ENCODE data around the gene FAM89A. TPM values are rescaled to one million over a fixed set of nuclear protein-coding genes. Genes with fewer than 3 reads are reported as not detected.
"Not testable (repeated sequence)": the region's sequence is repeated elsewhere in the genome, so short reads cannot be mapped to it uniquely, and the experiment has no call there.

FAM89A gene
- total RNA-seq, 5 donors from 2014 or later (not counting 1 experiment from before 2014, with no cell fraction given): 3.0 to 9.5 (median 7.6) TPM

DNA sequence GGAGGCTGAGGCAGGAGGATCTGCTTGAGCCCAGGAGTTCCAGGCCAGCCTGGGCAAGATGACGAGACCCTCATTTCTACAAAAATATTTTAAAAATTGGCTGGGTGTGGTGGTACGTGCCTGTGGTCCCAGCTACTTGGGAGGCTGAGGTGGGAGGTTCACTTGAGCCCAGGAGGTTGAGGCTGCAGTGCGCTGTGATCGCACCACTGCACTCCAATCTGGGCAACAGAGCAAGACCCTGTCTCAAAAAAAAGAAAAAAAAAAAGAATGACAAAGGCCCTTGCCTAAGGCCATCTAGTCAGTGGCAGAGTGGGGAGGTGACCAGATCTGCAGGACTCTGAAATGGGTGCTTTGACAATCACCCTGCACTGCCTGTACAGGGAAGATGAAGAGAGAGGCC lies 10.8 kb downstream of the FAM89A start:
- H3K4me3 Mint-ChIP-seq; H3K4me1 ChIP-seq (ENCODE audit: control insufficient read depth in 1 of 2, extremely low read depth in 1 of 2, insufficient read depth in 2 of 2, low read length in 2 of 2); H3K27ac ChIP-seq (ENCODE audit: low read length); CTCF ChIA-PET; H3K9me3 Mint-ChIP-seq; DNase-seq; H3K36me3 Mint-ChIP-seq; ATAC-seq (replicated peaks in 1 of 4); POLR2A ChIA-PET; H3K27me3 Mint-ChIP-seq; H3K4me3 ChIP-seq (ENCODE audit: control insufficient read depth in 1 of 2, extremely low read depth in 1 of 2, low read length in 1 of 2); H3K36me3 ChIP-seq (ENCODE audit: control insufficient read depth in 2 of 2, extremely low read depth in 1 of 2, insufficient read depth in 1 of 2, low read length in 1 of 2); H3K9me3 ChIP-seq; H3K27ac Mint-ChIP-seq; H3K27me3 ChIP-seq (replicated peaks in 1 of 2; ENCODE audit: control insufficient read depth in 2 of 2, extremely low read depth in 1 of 2, insufficient read depth in 2 of 2, low read length in 1 of 2): not testable (repeated sequence)
- peaks cover 10 to 21% (median 16%) of the 10 kb centered on the region in 3 donors for H3K4me1 Mint-ChIP-seq
- WGBS (ENCODE audit: insufficient coverage): 100% methylated on average over 2 of the region's 4 CpGs

DNA sequence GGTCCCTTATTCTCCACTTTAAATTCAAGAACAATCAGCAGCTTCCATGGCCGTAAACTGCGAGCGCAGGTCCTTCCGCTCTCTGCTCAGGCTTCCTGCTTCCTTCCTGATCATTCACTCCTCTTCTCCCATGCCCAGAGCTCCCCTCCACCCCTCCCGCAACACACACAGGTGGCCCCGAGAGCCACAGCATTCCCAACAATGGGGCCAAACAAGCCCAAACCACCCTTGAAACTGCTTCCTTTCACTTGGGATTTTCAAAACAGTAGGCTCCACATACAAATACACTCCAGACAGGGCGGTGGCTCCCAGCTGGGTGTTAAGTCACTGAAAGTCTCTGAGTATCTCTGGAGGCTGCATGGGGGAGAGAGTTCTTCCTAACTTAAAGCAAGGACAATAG lies 11.4 kb downstream of the FAM89A start:
- Mint-ChIP-seq H3K27me3 (no peaks in the 10 kb centered on the region), H3K27ac (no peak overlapping the region), H3K4me3 (peak overlapping the region in 1 of 3 donors; percentile 20), H3K9me3 (no peaks in the 10 kb centered on the region), H3K36me3 (no peaks in the 10 kb centered on the region), H3K4me1 (peaks cover 9 to 21% (median 14%) of the 10 kb centered on the region in 3 donors)
- ChIA-PET CTCF (no interaction called here), POLR2A (no interaction called here)
- 73% methylated on average over 6 of the region's 7 CpGs for WGBS (ENCODE audit: insufficient coverage)
- H3K4me3 ChIP-seq (ENCODE audit: control insufficient read depth in 1 of 2, extremely low read depth in 1 of 2, low read length in 1 of 2): no peak overlapping the region
- H3K4me1 ChIP-seq (ENCODE audit: control insufficient read depth in 1 of 2, extremely low read depth in 1 of 2, insufficient read depth in 2 of 2, low read length in 2 of 2): peaks cover 0 to 3% of the 10 kb centered on the region in 2 experiments
- no peaks in the 10 kb centered on the region for H3K9me3 ChIP-seq
- no peaks in the 10 kb centered on the region for H3K27me3 ChIP-seq (replicated peaks in 1 of 2; ENCODE audit: control insufficient read depth in 2 of 2, extremely low read depth in 1 of 2, insufficient read depth in 2 of 2, low read length in 1 of 2)
- DNase-seq (no peak), ATAC-seq (replicated peaks in 1 of 4) (no peak)
- H3K36me3 ChIP-seq (ENCODE audit: control insufficient read depth in 2 of 2, extremely low read depth in 1 of 2, insufficient read depth in 1 of 2, low read length in 1 of 2): no peaks in the 10 kb centered on the region
- H3K27ac ChIP-seq (ENCODE audit: low read length): no peak overlapping the region

DNA sequence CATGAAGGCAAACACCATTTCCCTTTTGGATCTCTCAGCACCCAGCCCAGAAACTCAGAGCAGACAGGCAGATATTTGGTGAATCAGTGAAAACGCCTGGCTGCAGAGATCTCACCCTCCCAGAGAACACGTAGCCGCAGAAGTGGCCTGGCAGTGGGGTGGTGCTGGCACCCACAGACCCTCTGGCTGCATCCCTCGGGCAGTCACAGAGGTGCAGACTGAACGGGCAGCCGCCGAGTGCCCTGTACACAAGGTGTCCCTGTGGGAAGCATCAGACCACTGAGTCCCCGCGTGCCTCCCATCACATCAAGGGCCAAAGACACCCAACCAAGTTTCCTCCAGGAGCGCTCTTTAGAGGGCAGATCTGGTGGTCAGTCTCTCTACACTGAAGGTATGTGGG lies 12.1 kb downstream of the FAM89A start:
- peaks cover 8 to 20% (median 10%) of the 10 kb centered on the region in 3 donors for H3K4me1 Mint-ChIP-seq
- ATAC-seq (replicated peaks in 1 of 4): no peak
- Histone ChIP-seq H3K27me3 (replicated peaks in 1 of 2; ENCODE audit: control insufficient read depth in 2 of 2, extremely low read depth in 1 of 2, insufficient read depth in 2 of 2, low read length in 1 of 2) (no peaks in the 10 kb centered on the region), H3K9me3 (no peaks in the 10 kb centered on the region), H3K27ac (ENCODE audit: low read length) (no peak overlapping the region), H3K4me1 (ENCODE audit: control insufficient read depth in 1 of 2, extremely low read depth in 1 of 2, insufficient read depth in 2 of 2, low read length in 2 of 2) (peaks cover 0 to 3% of the 10 kb centered on the region in 2 experiments), H3K36me3 (ENCODE audit: control insufficient read depth in 2 of 2, extremely low read depth in 1 of 2, insufficient read depth in 1 of 2, low read length in 1 of 2) (no peaks in the 10 kb centered on the region), H3K4me3 (ENCODE audit: control insufficient read depth in 1 of 2, extremely low read depth in 1 of 2, low read length in 1 of 2) (no peak overlapping the region)
- whole genome bisulfite sequencing (ENCODE audit: insufficient coverage): 91% methylated on average over 4 of the region's 10 CpGs
- no peaks in the 10 kb centered on the region for H3K36me3 Mint-ChIP-seq
- CTCF ChIA-PET: interaction anchor here in 1 of 2 donors (0.6 kb wide), 1 partner anchor 117 kb away, joined by 3 read pairs; no protein-coding TSS in a partner anchor
- no peak for DNase-seq
- POLR2A ChIA-PET: no interaction called here
- H3K4me3 Mint-ChIP-seq: no peak overlapping the region
- no peaks in the 10 kb centered on the region for H3K9me3 Mint-ChIP-seq
- H3K27ac Mint-ChIP-seq: no peak overlapping the region
- no peaks in the 10 kb centered on the region for H3K27me3 Mint-ChIP-seq

DNA sequence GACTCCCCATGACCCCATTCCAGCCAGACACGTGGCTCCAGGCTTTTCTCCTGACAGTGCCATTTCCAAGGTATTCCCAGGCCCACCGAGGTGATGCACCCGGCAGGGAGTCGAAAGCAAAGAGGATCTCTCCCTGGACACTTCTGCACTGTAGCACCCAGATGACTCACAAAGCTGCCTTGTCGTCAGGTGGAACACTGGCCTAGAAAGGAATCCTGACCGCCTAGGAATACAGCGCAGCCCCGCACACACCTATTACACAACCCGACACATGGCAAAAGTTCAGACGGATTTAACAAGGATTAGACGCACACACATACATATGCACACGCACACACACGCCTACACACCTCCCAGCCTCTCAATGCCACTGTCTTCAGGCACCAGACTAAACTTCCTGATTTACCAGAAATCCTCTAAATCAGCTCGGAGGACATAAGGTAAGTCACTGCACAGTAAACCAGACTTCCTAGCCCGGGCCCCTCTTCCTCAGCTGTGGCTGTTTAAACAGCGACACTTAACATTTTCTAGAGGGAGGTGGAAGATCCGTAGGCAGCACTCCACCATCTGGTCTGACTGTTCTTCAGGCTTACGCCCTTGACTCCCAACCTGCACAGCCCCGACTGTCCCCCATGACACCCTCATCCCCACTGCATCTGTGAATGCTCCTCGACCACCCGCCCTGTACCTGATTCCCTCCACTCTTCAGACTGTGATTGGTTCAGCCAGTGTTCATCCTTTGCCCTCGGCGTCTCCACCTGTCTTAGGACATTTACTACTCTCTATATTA lies 12.7 kb downstream of the FAM89A start:
- Histone ChIP-seq H3K36me3 (ENCODE audit: control insufficient read depth in 2 of 2, extremely low read depth in 1 of 2, insufficient read depth in 1 of 2, low read length in 1 of 2) (no peaks in the 10 kb centered on the region), H3K9me3 (no peaks in the 10 kb centered on the region), H3K27me3 (replicated peaks in 1 of 2; ENCODE audit: control insufficient read depth in 2 of 2, extremely low read depth in 1 of 2, insufficient read depth in 2 of 2, low read length in 1 of 2) (no peaks in the 10 kb centered on the region), H3K4me3 (ENCODE audit: control insufficient read depth in 1 of 2, extremely low read depth in 1 of 2, low read length in 1 of 2) (no peak overlapping the region), H3K4me1 (ENCODE audit: control insufficient read depth in 1 of 2, extremely low read depth in 1 of 2, insufficient read depth in 2 of 2, low read length in 2 of 2) (peaks cover 0 to 3% of the 10 kb centered on the region in 2 experiments), H3K27ac (ENCODE audit: low read length) (no peak overlapping the region)
- ChIA-PET POLR2A (no interaction called here), CTCF (no interaction called here)
- Mint-ChIP-seq H3K4me3 (no peak overlapping the region), H3K36me3 (no peaks in the 10 kb centered on the region), H3K27ac (no peak overlapping the region), H3K27me3 (no peaks in the 10 kb centered on the region), H3K9me3 (no peaks in the 10 kb centered on the region), H3K4me1 (peaks cover 5 to 15% (median 10%) of the 10 kb centered on the region in 3 donors)
- WGBS (ENCODE audit: insufficient coverage): 88% methylated on average over 19 of the region's 23 CpGs
- ATAC-seq (replicated peaks in 1 of 4) (no peak), DNase-seq (no peak)

DNA sequence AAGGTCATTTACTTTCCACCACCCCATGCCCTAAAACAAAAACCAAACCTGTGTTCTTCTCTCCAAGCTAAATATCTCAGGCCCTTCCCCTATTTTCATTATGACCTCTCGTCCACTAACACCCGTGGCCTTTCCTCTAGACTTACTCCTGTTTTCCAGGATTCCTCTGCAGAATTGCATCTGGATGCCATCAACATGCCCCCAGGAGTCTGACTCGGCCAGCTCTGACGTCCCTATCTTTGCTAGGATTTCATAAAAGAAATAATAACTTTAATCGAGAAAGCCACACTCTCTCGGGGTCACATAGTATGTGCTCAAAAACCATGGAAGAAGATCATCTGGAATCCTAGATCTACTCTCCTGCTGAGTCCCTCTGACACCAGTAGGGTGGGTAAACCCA lies 13.5 kb downstream of the FAM89A start:
- H3K36me3 ChIP-seq (ENCODE audit: control insufficient read depth in 2 of 2, extremely low read depth in 1 of 2, insufficient read depth in 1 of 2, low read length in 1 of 2): no peaks in the 10 kb centered on the region
- Mint-ChIP-seq H3K4me1 (peaks cover 5 to 15% (median 10%) of the 10 kb centered on the region in 3 donors), H3K4me3 (no peak overlapping the region), H3K36me3 (peaks cover 3% of the 10 kb centered on the region), H3K9me3 (no peaks in the 10 kb centered on the region), H3K27me3 (no peaks in the 10 kb centered on the region), H3K27ac (no peak overlapping the region)
- ATAC-seq (replicated peaks in 1 of 4) (no peak), DNase-seq (no peak)
- ChIA-PET CTCF (no interaction called here), POLR2A (no interaction called here)
- H3K4me3 ChIP-seq (ENCODE audit: control insufficient read depth in 1 of 2, extremely low read depth in 1 of 2, low read length in 1 of 2): no peak overlapping the region
- peaks cover 0 to 3% of the 10 kb centered on the region in 2 experiments for H3K4me1 ChIP-seq (ENCODE audit: control insufficient read depth in 1 of 2, extremely low read depth in 1 of 2, insufficient read depth in 2 of 2, low read length in 2 of 2)
- H3K9me3 ChIP-seq: no peaks in the 10 kb centered on the region
- 92% methylated on average over 4 of the region's 6 CpGs for WGBS (ENCODE audit: insufficient coverage)
- H3K27ac ChIP-seq (ENCODE audit: low read length): no peak overlapping the region
- no peaks in the 10 kb centered on the region for H3K27me3 ChIP-seq (replicated peaks in 1 of 2; ENCODE audit: control insufficient read depth in 2 of 2, extremely low read depth in 1 of 2, insufficient read depth in 2 of 2, low read length in 1 of 2)

DNA sequence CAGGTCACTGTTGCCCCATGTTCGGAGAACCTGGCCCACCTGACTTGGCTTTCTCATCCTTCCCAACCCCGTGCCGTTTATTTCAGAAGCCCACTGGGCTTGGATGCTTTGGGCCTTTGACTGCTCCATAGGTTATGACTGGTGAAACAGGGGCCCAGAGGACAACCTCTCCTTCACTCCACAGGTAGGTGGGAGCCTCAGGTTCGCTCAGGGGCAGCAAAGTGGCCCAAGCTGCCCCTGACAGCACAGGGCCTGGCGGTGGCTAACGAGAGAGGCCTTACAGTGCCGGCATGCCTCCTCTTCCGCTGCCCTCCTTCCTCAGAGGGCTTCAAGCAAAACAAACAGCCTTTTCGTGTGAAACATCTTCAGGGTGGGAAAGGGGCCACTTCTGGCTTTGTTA lies 16.9 kb downstream of the FAM89A start:
- ATAC-seq (replicated peaks in 1 of 4) (no peak), DNase-seq (no peak)
- CTCF ChIA-PET: no interaction called here
- no peaks in the 10 kb centered on the region for H3K36me3 ChIP-seq (ENCODE audit: control insufficient read depth in 2 of 2, extremely low read depth in 1 of 2, insufficient read depth in 1 of 2, low read length in 1 of 2)
- no peaks in the 10 kb centered on the region for H3K27me3 ChIP-seq (replicated peaks in 1 of 2; ENCODE audit: control insufficient read depth in 2 of 2, extremely low read depth in 1 of 2, insufficient read depth in 2 of 2, low read length in 1 of 2)
- H3K27ac ChIP-seq (ENCODE audit: low read length): no peak overlapping the region
- no peaks in the 10 kb centered on the region for H3K9me3 ChIP-seq
- no peak overlapping the region for H3K27ac Mint-ChIP-seq
- no peaks in the 10 kb centered on the region for H3K9me3 Mint-ChIP-seq
- no peaks in the 10 kb centered on the region for H3K27me3 Mint-ChIP-seq
- H3K36me3 Mint-ChIP-seq: peaks cover 14% of the 10 kb centered on the region
- 95% methylated on average over 9 of the region's 9 CpGs for WGBS (ENCODE audit: insufficient coverage)
- POLR2A ChIA-PET: no interaction called here
- H3K4me3 ChIP-seq (ENCODE audit: control insufficient read depth in 1 of 2, extremely low read depth in 1 of 2, low read length in 1 of 2): no peak overlapping the region
- H3K4me1 ChIP-seq (ENCODE audit: control insufficient read depth in 1 of 2, extremely low read depth in 1 of 2, insufficient read depth in 2 of 2, low read length in 2 of 2): peaks cover 0 to 2% of the 10 kb centered on the region in 2 experiments
- H3K4me1 Mint-ChIP-seq: peaks cover 8 to 20% (median 8%) of the 10 kb centered on the region in 3 donors
- no peak overlapping the region for H3K4me3 Mint-ChIP-seq
